HG03354 (cell line): ENCODE data around the gene OAS3.

Source experiments
- ATAC-seq: cut with Tn5 transposase; IDR thresholded peaks from one replicate; pipeline ENCODE4 v1.9.1; 2021; ENCODE audit warnings: mild to moderate bottlenecking; ENCODE audit not compliant: unreplicated experiment, poor library complexity, severe bottlenecking

OAS3 gene

GRCh38 chr12:113002155-113002554 lies 63.9 kb downstream of the OAS3 start:
- no peak for ATAC-seq

DNA sequence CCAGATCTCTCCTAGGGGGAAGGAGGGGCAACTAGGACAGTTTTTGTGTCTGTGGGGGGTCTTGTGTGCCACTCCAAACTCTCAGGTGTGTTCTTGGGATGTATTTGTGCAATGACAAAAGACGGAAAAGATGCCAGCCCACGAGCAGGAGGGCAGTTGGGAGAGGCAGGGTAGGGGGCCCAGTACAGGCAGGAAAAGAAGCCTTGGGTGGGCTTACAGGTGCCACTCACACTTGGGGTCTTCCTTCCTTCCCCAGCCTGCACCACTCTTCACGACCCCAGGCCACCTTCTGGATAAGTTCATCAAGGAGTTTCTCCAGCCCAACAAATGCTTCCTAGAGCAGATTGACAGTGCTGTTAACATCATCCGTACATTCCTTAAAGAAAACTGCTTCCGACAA lies 64.4 kb downstream of the OAS3 start:
- no peak for ATAC-seq

DNA sequence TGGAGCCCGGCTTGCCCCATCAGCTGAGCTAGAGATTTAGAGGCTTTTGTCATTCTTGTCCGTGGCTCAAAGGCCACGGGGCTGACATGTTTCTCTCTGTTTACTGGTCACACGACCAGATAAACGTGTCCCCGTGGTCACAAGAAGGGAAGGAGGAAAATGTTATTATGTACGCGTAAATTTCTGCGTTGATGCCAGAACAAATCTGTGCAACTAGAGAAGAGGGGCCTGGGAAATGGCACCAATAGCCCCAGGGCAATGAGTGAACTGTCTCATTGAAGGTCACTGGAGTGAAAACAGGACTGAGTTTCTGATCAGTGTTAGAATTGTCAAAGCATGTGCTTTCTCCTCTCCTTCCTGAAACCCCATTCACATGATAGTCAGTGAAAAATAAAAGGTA lies 65.4 kb downstream of the OAS3 start:
- ATAC-seq, result no peak

DNA sequence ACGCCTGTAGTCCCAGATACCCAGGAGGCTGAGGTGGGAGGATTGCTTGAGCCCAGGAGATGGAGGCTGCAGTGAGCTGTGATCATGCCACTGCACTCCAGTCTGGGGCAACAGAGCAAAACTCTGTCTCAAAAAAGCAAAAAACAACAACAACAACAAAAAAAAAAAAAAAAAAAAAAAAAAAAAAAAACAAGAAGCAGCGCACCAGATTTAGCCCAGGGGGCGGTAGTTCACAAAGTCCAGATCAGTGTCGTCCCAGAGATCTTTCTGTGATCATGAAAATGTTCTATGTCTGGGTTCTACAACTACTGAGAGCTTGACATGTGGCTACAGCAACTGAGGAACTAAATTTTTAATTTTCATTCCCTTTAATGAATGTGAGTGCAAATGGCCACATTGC lies 67.5 kb downstream of the OAS3 start:
- no peak for ATAC-seq

DNA sequence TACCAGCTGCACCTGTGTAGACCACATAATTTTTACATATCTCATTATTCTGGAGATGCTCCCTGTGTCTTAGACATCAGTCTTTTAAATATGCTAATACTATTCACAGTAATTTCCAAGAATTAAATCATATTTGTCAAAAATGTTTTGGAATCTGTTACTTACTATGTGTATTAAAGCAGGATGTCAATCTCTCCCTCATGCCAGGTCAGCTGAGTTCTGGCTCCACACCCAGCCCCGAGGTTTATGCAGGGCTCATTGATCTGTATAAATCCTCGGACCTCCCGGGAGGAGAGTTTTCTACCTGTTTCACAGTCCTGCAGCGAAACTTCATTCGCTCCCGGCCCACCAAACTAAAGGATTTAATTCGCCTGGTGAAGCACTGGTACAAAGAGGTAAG lies 67.9 kb downstream of the OAS3 start:
- ATAC-seq, result no peak

DNA sequence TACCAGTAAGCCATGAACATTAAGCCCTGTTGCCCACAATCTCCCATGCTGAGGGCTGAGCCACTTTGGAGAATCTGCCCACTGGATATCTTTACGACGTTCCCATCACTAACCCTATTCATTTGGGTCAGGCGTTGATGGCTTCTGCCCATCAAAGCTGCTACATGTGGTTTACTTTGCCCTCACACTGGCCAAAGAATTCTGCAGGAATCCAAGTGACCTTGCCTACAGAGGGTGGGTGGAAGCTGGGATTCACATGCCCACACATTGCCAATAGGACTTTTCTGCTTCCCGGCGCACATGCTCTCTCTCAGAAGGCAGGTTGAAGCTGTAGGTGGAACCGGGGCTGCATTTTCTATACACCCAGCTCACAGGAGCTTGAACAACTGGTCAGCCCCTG lies 68.4 kb downstream of the OAS3 start:
- no peak for ATAC-seq

- no peak for ATAC-seq
Measured at GRCh38 chr12:113007166-113007565, 68.9 kb downstream of the OAS3 start.

- no peak for ATAC-seq
Measured at GRCh38 chr12:113010701-113011100, 72.4 kb downstream of the OAS3 start.

GRCh38 chr12:113014565-113014964 lies 76.3 kb downstream of the OAS3 start:
- no peak for ATAC-seq

DNA sequence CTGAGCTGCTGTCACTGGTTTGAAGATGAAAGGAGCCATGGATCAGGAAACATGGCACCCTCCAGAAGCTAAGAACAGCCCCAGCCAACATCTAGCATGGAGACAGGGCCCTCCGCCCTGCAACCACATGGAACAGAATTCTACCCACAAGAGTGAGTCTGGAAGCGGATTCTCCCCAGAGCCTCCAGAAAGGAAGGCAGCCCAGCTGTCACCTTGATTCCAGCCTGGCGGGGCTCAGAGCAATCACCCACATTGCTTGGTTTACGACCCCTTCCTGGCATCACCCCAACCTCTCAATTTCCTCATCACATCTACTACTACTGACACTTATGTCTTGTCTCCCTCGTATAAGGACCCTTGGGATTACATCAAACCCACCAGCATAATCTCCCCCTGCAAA lies 78.5 kb downstream of the OAS3 start:
- ATAC-seq, result no peak

- ATAC-seq, result no peak
Measured at GRCh38 chr12:113019025-113019424, 80.8 kb downstream of the OAS3 start.

GRCh38 chr12:113021500-113021899 lies 83.2 kb downstream of the OAS3 start:
- no peak for ATAC-seq
